SK-N-SH (cell line): ENCODE data around the gene RRH.

Experiments
- CTCF ChIP-seq: fragments of 200-600 bp; sonication (generic); IDR thresholded peaks from 2 replicates; pipeline ENCODE4 v1.6.1; 2017; ENCODE audit warnings: antibody characterized with exemption, mild to moderate bottlenecking, moderate library complexity
- NFIC ChIP-seq: IDR thresholded peaks from 2 replicates; pipeline ENCODE4 v1.4.0; 2012; ENCODE audit warnings: borderline replicate concordance
- PBX3 ChIP-seq: IDR thresholded peaks from 2 replicates; pipeline ENCODE4; 2012
- RAD21 ChIP-seq: IDR thresholded peaks from 2 replicates; pipeline ENCODE4 v1.6.1; 2012; ENCODE audit warnings: mild to moderate bottlenecking, low read length
- TF ChIP-seq, protein P1 (sequence below): IDR thresholded peaks from 2 replicates; pipeline ENCODE4 v1.4.0; 2012; ENCODE audit warnings: low read depth

DNA sequence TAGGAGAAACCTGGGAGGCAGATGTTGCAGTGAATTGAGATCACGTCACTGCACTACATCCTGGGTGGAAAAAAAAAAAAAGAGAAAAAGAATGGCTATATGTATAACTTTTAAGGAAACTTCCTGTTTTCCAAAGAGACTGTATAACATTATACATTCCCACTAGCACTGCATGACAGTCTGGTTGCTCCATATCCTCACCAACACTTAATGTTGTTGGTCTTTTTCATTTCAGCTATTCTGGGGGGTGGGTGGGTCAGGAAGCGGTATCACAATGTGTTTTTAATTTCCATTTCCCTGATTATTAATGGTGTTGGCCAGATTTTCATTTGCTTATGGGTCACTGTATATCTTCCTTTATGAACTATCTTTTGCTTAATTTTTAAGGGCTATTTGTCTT is 33.5 kb downstream of the RRH start:
- no peak for TF ChIP-seq PBX3
- no peak for TF ChIP-seq CTCF
- no peak for TF ChIP-seq NFIC
- no peak for TF ChIP-seq RAD21
- TF ChIP-seq, protein P1, sequence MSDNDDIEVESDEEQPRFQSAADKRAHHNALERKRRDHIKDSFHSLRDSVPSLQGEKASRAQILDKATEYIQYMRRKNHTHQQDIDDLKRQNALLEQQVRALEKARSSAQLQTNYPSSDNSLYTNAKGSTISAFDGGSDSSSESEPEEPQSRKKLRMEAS = no peak
